Mesenteric fat pad (tissue), 1 donor: ENCODE measurements around the gene SFRP5. TPM values are rescaled to one million over a fixed set of nuclear protein-coding genes. Genes with fewer than 3 reads are reported as not detected.

Experiments
- DNase-seq: peaks from one replicate; pipeline ENCODE4 v3.0.0-alpha.2; 2020; ENCODE audit warnings: low spot score
- total RNA-seq: library from RNA; stranded (reverse); fragmentation: NEBNext Ultra II Directional; extraction: Animal tissue kit (Norgen Biotek cat#: 25700); gene quantifications from one replicate; pipeline ENCODE4 v1.2.1, GENCODE V29; 2021
- donor health status: DM: yes; HTN: yes; CAD: no.

The SFRP5 gene
- total RNA-seq, 1 donor from 2014 or later: not detected

DNA sequence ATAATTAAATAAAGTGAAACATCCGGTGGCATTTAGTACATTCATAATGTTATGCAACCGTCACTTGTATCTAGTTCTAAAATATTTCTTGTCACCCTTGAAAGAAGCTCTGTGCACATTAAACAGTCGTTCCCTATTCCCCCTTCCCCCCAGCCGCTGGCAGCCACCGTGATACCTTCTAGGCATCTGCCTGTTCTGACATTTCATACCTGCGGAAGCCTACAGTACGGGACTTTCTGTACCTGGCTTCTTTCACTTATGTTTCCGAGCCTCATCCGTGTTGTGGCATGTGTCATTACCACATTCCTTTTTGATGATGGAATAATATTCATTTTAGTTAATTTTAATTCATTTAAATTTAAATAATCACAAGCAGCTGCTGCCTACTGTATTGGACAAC lies 13.9 kb upstream of the SFRP5 start:
- no peak for DNase-seq

DNA sequence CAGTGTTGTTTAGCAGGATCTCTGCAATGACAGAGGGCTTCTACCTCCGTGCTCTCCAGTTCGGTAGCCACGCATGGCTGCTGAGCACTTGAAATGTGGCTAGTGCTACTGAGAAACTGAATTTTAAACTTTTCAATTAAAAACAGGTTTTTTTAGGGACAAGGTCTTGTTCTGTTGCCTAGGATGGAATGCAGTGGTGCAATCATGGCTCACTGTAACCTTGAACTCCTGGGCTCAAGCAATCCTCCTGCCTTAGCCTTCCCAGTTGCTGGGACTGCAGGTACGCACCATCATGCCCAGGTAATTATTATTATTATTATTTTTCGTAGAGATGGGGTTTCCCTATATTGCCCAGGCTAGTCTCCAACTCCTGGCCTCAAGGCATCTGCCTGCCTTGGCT lies 13.4 kb upstream of the SFRP5 start:
- no peak for DNase-seq

GRCh38 chr10:97784200-97784810 lies 12.5 kb upstream of the SFRP5 start:
- DNase-seq: no peak

GRCh38 chr10:97782455-97783228 lies 10.8 kb upstream of the SFRP5 start:
- DNase-seq: no peak

GRCh38 chr10:97781618-97782331 lies 10.0 kb upstream of the SFRP5 start:
- DNase-seq: no peak

- no peak for DNase-seq
Observed at GRCh38 chr10:97780841-97781617, 9.2 kb upstream of the SFRP5 start.

DNA sequence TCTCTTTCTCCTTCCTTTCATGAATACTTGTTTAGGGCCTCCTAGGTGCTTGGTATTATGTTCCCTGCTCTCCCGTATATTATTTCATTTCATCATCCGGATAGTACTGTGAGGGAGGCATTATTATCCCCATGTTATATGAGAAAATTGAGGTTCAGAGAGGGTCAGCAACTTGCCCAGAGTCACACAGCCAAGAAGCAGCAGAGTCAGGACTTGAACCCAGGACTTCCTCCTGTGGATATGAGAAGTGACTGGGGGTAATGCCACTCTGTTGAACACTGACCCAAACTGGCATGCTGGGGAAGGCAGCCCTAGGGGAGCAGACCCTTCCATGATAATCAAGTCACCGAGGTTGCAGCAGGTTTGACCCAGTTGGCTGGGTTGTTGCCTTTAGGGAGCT lies 8.2 kb upstream of the SFRP5 start:
- no peak for DNase-seq

GRCh38 chr10:97779492-97779891 lies 7.7 kb upstream of the SFRP5 start:
- no peak for DNase-seq

- DNase-seq: no peak
Observed at GRCh38 chr10:97778452-97779302, 6.9 kb upstream of the SFRP5 start.

GRCh38 chr10:97777143-97777542 lies 5.3 kb upstream of the SFRP5 start:
- DNase-seq: no peak

DNA sequence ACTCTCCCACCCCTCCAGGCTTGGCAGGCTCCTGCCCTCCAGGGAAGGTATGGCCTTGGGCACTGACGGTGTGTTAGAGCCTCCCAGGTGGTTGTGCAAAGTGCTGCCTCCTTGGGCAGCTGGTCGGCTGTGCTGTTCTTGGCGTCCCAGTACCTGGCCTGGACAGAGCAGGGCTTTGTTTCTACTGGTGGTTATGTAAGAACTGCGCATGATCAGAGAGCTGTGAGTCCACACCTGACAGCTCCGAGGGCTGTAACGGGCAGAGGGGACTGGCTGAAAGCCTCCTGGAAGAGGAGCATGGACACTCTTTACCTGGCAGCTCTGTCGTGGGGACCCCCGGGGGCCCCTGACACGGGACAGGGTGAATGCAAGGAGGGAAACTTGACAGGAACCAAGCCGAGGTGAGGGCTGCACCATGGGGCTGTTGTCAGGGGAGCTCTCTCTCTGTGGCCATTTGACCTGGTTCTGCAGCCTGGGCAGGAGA lies 3.1 kb upstream of the SFRP5 start:
- no peak for DNase-seq

DNA sequence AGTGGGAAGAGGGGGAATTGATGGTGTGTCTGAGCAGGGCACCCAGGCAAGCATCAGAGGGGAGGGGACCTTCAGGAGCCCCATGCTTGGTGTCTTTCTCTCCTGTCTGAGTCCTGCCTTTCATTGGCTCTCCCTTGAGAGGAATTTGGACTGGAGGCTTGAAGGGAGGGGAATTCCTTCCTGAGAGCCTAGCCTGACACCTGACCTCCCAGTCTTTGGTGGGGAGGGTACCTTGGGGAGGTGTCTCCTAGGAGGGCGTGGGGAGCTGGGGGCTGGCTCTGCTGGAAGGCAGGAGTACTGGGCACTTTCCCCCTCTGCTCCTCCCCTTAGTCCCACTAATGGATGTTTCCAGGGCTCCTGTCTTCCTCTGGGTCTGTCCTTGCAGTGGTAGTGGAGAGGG lies 1.3 kb upstream of the SFRP5 start:
- no peak for DNase-seq

DNA sequence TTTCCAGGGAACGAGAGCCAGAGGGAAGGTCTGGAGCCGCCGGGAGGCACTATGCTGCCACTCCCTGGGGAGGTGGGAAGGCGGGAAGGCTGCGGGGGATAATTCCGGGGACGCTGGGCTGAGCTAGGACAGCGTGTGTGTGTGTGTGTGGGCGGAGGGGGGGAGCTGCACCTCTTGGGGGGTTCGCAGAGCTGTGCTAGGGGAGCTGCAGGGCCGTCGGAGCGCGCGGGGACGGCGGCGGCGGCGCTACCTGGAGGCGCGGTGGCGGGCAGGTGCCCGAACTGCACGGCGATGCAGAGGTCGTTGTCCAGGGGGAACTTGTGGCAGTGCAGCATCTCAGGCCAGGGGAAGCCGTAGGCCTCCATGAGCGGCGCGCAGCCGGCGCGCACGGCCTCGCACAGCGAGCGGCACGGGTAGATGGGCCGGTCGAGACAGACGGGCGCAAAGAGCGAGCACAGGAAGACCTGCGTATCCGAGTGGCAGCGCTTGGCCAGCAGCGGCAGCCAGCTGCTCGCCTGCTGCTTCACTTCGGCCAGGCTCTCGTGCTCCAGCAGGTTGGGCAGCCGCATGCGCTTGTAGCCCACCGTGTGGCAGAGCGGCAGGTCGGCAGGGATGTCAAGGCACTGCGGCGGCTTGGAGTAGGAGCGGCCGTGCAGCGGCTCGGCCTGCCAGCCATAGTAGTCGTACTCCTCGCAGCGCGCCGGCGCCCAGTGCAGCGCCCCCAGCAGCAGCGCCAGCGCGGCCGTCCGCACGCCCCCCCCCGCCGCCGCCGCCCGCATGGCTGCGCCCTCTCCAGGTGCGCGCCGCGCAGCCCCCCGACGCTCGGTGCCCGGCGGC lies 526 bp downstream of the SFRP5 start:
- no peak for DNase-seq

GRCh38 chr10:97770255-97770654 lies 1.5 kb downstream of the SFRP5 start:
- DNase-seq: no peak

GRCh38 chr10:97768322-97769315 lies 3.2 kb downstream of the SFRP5 start:
- DNase-seq: no peak

DNA sequence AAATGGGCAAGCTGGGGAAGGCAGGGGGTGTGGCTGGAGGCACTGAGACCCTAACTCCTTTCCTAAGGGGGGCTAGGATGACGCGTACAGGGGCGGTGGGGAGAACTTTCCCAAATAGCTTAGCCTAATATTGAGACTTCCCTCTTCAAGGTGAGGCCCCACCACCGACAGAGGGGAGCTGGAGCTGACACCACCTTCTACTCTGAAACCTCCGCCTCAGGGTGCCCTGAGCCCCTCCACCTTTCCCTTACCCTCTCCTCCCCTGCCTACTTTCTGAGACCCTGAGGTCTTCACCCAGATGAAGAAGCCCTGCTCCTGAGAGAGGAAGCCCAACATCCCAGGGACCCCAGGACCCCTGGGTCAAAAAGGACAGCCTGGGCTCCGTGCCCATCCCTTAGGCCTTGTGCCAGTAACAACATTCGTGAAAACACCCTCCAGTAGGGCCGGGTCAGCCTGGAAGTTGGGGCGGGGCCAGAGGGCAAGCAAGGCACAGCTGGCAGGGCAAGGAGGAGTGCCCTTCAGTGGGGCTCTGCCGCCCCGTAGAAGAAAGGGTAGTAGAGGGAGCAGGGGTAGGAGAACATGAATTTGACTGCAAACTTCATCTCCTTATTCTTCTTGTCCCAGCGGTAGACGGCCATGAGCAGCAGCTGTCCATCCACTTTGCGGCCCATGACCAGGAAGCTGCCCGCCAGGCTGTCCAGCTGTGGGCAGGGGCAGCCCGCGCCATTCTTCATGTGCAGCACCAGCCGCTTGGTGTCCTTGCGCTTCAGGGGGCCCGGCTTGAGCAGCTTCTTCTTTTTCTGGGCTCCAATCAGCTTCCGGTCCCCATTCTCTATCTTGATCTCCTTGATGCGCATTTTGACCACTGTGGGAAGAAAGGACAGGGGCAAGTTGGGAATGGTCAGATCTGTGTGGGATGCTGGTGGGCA lies 4.5 kb downstream of the SFRP5 start:
- DNase-seq: no peak

DNA sequence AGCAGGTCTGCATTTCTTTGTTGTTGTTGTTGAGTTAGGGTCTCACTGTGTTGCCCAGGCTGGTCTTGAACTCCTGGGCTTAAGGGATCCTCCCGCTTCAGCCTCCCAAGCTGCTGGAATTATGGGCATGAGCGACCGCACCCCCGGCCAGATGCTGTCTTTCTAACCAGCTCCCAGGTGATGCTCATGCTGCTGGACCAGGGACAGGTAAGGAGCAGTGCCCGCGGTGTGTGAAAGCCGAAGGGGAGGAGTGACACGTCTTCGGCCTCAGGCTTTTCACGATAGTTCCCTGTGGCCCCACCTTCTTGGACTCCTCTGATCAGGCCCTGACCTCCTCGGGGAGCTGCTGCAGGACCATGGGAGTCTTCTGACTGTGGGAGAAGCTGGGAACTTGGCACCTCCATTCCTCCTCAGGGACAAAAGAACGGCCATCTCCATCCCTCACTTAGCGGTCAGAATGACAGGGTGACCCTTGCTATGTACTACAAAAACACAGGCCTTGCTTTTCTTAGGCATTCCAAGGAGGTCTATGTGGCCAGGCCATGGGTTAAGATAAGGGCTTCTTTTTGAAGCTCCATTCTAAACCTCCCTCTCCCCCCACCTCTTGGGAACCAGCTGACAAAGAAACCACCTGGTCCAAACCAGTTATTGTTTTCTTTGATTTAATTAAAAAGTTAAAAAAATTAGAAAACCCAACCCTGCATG lies 5.5 kb downstream of the SFRP5 start:
- DNase-seq: no peak
